HG03280 (cell line): ENCODE data around the gene PCBP3.

Experiments
- ATAC-seq: cut with Tn5 transposase; IDR thresholded peaks from one replicate; pipeline ENCODE4 v1.9.1; 2021; ENCODE audit warnings: mild to moderate bottlenecking, moderate library complexity; ENCODE audit not compliant: unreplicated experiment

Gene PCBP3

DNA sequence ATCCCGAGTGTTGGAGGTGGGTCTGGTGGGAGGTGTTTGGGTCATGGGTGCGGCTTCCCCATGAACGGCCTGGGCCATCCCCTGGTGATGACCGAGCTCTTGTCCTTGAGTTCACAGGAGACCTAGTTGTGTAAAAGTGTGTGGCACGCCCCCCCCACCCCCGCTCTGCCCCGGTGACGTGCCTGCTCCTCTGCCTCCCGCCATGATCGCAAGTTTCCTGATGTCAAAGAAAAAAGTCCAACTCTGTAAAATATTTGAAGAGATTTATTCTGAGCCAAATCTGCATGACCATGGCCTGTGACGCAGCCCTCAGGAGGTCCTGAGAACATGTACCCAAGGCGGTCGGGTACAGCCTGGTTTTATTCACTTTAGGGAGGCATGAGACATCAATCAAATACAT is 212.9 kb downstream of the PCBP3 start:
- no peak for ATAC-seq

DNA sequence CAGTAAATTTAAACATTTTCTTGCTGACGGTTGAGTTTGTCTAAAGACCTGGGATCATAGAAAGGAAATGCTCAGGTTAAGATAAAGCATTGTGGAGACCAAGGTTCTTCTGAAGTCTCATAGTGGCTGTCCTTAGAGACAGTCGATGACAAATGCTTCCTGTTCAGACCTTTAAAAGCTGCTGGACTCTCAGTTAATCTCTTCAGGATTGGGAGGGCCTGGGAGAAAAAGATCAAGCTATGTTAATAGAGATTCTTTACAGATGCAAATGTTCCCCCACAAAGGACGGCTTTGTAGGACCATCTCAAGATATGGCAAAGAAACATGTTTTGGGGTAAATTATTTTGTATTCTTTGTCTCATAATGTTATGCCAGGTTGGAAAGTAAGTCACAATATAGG is 213.4 kb downstream of the PCBP3 start:
- no peak for ATAC-seq

DNA sequence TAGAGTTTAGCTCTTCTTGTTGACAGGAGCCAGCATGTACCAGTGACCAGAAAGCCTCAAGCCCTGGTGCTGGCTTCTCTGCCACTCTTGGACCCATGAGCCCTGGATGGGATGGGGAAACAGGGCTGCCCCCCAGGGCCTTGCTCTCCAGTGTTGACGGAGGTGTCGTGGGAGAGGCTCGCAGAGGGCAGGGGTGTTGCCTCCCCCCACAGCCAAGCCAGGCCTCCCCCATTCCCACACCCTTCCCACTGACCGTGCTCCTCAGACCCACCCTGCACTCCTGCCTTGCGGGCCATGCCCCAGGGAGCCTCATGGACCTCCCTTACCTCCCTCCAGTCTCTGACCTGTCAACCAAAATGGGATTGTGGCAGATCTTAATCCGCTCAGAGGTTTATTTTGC is 214.2 kb downstream of the PCBP3 start:
- ATAC-seq, result no peak

DNA sequence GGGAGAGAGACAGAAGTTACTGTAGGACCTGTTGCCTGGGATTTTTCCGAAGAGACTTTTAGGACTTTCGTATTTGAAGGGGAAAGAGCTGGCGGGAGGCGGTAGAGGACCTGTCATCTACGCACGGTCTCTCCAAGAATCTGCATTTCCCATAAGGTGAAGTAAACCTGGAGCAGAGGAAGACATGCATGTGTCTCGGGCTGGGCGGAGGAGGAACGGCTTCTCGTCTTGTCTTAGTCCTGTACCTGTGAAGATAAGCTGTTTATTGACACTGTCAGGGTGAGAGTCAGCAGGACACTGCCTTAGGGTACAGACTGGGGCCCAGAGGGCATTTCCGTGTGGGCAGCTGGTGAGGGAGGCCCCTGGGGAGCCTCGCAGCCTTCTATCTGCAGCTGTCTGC is 214.7 kb downstream of the PCBP3 start:
- no peak for ATAC-seq

DNA sequence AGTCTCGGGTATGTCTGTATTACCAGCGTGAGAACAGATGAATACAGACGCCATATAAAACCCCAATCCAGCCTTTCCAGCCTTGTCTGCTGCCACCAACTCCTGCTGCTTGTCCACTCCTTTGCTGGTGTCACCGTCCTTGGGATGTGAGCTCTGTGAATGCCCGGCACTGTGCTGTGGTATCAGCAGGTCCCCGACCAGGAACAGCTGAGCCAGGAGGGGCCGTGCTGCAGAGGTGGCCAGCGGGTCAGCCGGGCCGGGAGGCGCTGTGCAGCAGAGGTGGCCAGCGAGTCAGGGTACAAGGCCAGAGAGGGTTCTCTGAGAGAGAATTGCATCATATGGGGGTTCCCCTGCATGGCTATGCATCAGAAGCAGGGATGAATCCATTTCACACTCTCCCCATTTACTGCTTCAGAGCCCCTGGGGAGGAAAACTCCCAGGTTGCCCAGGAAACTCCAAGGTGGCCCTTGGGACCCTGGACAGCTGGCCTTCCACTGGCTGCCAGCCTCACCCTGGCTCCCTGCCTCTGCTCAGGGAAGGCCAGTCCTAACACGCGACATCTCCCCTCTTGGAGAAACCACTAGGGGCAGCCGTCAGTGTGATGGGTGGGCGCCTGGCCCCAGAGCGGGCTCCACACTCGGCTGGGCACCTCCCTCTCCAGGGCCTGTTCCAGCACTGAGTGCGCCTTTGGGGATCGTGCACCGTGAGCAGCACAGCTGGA is 215.7 kb downstream of the PCBP3 start:
- ATAC-seq, result no peak

DNA sequence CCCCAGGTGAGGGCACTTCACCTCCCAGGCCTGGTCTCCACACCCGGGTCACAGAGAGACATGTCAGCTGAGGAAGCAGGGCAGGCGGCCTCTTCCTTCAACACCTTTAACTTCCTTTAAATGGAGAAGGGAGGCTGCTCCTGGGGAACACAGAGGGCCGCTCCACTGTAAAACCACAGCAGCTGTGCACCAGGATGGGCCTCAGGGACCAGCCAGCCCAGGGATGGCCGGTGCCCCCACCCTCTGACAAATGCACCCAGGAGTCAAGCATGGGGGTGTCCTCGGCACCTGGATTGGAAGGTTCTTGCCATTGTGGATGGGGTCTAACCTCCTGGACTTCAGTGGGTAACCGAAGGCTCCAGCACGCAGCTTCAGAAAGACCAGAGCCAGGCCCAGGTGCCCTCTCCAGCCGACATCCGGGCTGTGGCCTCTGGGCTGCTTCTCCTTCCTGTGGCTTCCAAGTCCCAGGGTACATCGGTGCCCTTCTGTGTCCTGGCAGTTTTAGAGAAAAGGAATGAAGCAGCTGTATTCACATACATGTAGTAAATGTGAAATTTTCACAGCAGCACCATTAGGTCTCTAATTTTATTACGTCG is 216.3 kb downstream of the PCBP3 start:
- no peak for ATAC-seq

DNA sequence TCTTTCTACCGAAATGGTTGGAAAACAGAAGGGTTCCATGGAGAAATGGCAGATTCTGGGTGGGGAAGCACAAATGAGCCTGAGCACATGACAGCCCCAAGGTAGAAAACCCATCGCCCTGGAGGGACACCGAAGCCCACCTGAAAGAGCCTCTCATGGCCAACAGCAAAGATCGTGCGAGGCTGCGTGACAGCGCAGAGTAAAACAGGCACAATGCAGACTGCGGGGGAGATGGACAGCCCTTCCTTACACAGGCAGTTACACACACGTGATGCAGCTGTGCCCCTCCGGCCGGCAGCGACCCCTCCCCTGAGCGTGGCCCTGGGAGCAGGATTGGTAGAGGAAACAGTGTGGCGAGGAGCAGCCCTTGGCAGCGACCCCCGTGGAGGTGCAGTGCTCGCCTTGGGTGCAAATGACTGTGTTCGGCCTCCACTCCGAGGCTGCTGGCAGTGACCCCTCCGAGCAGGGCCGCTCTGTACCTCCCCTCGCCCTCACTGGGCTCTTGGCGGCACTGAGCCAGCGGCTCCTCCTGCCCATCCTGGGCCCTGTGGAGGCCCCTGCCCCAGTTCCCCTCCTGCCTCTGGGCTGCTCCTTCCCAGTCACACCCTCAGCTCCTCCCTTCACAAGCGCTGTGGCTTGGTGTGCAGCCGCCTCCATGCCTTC is 217.1 kb downstream of the PCBP3 start:
- ATAC-seq, result no peak

DNA sequence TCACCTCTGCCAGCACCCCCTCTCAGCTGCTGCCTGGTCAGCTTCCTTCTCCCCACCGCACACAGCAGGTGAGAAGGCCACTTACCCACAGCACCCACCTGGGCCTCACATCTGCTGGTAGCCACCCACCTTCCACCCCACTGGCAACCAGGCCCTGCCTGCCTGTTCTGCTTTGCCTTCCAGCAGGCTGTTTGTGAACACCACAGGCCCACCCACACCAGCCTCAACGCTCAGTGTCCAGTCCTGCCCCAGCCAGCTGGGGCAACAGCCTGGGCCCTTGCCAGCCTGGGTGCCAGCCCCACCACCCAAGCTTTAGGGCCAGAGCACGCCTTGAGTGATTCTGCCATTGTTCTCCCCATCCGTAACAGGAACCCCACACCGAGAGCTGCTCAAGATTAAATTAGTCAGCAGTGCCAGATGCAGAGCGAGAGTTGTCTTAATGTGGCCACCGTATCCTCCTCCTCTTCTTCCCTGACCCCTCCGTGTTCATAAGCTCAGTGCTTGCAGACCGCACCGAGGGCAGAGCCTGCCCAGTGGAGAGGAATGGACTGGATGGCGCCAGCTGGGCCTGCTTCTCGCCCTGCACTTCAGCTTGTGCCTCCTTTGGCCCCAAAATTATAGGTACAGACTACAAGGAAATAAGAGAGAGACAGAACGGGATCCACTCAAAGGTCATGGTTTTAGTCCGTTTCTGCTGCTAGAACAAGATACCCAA is 217.8 kb downstream of the PCBP3 start:
- no peak for ATAC-seq

DNA sequence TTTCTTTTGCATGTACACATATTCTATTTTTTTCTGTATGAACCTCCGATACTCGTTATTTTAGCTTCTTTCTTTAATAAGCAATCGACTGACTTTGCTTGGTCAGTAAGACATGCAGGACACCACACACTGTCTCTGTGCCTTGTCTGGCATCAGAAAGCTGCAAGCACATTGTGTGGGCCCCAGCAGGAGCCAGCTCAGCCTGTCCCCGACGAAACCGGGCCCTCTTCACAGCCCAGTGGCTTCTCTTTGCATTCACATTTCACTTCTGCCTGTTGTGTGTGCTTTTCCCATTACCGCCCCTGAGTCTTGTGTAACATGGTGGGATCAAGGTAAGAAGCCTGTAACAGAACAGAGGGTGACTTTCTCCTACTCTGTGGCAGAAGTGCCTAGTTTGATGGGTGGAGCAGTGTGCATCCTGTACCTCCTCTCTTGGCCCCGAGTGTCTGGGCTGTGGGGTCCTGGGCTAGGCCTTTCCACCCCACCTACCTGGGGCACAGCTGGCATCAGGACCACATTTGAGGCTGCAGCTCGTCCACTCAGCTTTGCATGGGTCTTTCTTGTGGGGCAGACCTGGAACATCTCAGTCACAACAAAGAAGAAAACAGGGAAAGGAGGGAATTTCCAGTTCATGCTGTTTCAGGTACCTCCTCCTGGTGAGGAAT is 219.2 kb downstream of the PCBP3 start:
- no peak for ATAC-seq

DNA sequence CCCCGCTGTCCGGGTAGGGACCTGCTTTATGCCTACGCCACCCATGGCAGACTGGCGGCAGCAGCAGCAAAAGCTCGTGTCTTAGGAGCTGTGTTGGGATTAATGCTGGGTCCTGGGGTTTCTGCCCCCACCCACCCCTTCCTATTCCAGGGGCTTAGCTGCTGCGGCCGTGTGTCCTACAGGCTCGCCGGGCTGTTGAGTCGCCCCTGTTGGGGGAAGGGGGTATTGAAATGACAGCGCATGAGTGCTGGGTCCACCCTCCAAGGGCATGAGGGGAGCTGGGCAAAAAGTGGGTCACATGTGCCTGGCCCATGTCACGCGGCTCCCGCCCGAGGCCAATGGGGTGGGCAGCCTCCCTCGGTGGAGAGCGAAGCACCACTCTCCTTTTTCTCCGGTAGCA is 219.7 kb downstream of the PCBP3 start:
- ATAC-seq, result no peak

DNA sequence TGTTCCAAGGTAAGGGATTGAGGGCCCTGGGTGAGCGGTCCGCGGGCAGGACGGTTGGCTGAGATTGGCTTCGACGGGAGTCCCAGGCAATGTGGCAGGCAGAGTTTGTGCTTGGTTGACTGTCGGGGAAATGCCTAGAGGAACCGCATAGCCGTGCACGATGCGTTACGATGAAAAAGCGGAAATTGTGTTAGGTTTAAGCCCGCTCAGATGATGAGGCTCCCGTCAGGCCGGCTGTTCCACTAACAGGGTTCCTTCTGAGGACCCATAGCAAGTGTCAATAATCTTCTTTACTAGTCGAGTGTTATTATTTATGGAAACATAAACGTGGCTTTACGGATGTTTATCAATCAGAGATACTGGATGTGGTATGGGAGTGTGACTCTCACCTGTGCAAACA is 220.2 kb downstream of the PCBP3 start:
- no peak for ATAC-seq

DNA sequence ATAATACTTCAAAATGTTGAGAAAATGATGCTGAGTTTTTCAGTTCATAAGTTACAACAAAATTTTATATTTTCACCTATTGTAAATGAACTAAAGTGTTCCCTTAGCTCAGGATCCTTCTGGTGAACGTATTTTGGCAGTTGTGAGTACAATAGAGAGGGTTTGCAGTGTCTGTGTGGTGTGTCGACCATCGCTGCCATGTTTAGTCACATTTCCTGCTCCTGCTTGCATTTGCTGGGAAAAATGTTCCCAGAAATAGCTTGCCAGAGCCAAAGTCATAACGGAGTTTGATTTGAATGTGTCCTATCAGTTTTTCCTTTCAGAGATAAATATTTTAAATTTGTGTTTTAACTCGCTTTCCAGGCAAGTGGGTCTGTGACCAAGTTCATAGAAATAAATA is 220.9 kb downstream of the PCBP3 start:
- no peak for ATAC-seq

DNA sequence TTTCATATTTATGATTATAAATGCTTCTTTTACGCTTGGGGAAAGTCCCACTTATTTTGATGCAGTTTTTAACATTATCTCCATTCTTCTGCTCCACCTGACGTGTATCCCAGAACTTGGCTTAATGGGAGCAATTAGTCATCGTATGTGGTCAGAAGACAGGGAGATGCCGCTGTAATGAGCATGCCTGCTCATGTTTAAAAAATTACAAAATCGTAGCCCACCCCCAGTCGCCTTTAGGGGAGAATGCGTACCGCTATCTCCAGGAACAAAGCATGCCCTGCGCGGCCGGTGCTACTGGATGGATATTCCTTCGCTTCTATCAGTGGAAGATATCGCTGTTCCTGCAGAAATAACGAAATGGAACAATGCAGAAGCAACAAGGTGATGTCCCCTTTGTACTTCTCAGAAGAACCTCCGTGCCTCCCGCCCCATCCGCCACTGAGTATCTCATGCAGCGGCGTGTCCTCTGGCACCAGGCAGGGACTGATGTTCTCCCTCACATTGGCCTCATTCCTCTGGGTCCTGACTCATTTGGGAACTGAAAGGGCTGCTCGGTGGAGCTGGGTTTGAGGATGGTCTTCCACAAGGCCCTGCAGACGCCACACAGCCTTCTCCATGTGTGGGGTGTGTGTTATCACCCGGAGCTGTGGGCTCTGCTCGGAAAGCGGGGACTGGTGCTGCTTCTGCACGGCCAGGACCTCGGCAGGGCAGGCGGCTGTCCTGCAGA is 221.7 kb downstream of the PCBP3 start:
- ATAC-seq, result no peak

DNA sequence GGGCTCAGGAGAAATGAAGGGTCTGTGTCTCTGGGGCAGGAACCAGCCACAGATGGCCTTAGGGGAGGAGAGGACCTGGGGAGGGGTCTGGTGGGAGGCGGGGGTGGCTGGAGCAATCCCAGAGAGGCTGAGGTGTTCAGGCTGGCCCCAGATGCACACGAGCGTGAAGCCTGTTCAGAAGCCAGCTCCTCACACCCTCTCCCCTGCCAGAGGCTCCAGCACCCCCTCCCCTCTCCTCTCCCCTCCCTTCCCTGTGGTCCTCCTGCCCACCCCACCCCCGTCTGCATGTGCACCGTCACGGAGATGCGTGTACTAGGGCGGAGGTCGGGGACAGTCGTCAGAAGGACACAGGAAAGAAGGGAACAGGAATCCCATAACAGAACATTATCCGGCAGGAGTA is 223.0 kb downstream of the PCBP3 start:
- ATAC-seq, result no peak

DNA sequence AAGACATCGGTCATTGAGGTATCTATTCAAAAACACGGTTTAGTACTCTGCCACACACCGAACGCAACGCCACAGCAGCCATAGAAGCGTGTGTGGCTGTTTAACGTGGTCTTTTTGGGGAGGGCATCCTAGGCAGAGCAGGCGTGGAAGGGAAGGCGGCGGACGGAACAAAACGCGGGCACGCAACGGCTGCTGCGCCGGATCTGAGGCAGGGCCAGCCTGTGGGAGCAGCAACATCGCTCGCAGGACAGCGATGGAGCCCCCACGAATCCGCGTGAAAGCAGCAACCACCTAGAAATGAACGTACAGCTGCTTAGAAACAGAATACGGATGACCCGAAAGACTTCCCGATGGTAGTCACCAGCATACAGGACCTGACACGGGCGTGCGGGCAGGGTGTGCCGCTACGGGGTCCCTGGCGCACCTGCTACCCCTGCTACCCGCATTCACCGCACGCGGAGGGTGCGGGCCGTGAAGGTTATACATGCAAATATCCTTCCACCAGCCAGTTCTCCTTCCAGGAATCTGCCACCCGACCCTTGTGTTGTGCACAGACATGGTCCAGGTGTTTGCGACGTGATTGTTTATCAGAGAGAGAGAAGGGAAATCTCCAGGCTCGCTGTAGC is 223.6 kb downstream of the PCBP3 start:
- no peak for ATAC-seq

DNA sequence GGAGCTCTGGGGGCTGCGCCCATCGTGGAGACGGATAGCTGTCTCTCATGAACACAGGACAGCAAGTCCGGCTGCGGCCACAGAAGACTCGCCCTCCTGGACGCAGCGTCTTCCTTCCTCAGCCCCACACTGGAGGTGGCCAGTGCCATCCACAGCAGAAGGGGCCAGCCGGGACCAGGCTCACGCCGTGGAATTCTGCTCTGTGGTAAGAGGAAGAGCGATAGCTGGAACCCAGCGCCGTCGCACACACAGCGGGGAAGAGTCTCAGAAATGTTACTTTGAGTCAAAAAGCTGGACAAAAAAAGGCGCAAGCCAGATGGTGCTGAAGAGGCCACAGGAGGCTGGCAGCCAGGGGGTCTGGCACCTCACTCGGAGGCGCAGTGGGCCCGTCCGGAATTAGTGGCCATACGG is 224.2 kb downstream of the PCBP3 start:
- ATAC-seq, result no peak

DNA sequence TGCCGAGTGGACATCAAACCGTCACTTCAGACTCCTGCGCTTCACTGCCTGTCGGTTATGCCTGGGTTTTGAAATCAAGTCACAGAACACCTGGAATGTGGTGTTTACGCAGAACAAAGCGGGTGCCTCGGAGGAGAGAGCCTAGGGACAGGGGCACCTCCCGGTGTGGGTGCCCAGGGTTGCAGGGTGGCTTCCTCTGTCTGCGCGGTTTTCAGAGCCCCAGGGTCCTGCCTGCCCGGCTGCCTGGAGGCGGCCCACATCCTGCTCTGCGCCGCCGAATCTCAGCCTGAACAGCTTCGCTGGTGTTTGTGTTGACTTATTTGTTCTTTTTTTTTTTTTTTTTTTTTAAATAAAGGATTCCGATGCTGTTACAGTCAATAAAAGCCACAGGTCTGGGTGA is 224.6 kb downstream of the PCBP3 start:
- ATAC-seq, result no peak

DNA sequence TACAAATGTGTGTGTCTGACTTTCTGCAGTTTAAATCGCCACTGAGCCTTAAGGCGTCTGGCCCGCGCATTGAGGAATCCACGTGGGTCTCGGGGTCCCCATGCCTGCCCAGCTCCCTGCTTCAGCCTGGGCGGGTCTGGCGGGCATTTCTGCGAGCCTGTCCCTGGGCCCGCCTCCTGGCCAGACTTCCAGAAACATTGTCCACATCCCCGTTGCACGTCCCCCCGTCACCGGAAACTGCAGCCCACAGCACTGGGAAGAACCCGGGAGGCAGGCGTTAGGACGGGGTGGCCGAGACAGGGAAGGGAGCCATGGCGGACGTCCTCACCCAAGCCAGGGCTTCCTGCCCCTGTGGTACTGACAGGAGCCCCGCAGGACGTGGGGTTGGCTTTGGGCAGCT is 225.0 kb downstream of the PCBP3 start:
- no peak for ATAC-seq

DNA sequence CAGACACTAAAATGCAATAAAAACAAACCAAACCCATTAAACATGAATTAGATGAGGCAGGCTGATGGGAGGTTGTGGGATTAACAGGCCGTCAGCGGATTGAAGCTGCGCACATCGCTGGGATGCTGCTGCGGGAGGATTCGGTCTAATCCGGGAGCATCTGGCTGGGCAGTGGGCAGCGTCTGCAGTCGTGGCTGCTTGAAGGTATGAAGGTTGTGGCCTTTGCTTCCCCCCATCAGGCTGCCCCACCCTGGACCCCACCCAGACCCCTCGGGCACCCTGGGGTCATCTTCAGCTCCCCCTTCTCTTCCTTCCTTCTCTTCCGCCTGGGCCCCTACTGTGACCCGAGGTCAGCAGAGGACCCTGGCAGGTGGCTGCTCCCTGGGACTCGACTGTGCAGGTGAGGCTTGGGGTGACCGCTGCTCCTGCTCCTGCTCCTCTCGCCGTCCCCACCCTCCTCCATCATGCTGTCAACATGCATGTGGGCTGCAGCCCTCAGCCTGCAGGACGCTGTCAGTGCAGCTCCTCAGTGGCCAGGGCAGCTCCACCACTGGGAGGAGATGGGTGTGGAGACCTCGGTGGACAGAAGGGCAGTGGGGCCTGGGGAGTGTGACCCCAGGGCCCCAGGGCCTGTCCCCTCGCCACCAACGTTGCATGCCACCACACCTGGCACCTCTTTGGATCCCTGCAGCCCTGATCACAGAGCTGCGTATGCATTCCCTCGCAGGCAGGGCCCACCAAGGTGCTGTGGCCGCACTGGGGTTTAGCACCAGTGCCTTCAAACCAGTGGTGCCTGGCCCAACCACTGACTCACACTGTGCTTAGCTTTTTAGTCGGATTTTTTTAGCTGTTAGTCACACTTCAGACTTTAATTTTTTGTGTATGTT is 225.8 kb downstream of the PCBP3 start:
- no peak for ATAC-seq
